HCT116 (cell line): Measurements from ENCODE around the gene DYNLRB1. TPM values are rescaled to one million over a fixed set of nuclear protein-coding genes. Genes with fewer than 3 reads are reported as not detected.

Source experiments
- ATAC-seq: fragments of 200-7000 bp; cut with Tn5 transposase; 2 replicates; pipeline ENCODE4 v1.9.1; 2020; ENCODE audit warnings: mild to moderate bottlenecking, moderate library complexity
- BruUV-seq: library from RNA; stranded (reverse); fragments of 400-500 nt; replicated peaks from 2 replicates; lab custom pipeline; 2021; lab: Mats Ljungman, UMichigan
- CTCF ChIA-PET: fragments of 300-600 bp; sonication (Branson Sonifier 250); formaldehyde crosslinking; loops from one replicate; lab custom pipeline; 2021; ENCODE audit warnings: antibody characterized with exemption; lab: Charles Lee
- POLR2A ChIA-PET: fragments of 300-600, 350-600 bp; sonication (Branson Sonifier 250); formaldehyde crosslinking; loops from one replicate; lab custom pipeline; 2021; ENCODE audit warnings: antibody characterized with exemption; lab: Charles Lee
- RAD21 ChIA-PET, 2 experiments: fragments of 300-600 bp; sonication (Branson Sonifier 250); formaldehyde crosslinking; loops; one replicate each; lab custom pipeline; 2023; ENCODE audit warnings: low total read pairs in 2 of 2; ENCODE audit not compliant: uncharacterized antibody in 2 of 2, unreplicated experiment in 2 of 2, low non-redundant PET in 1 of 2; lab: Charles Lee
- DNase-seq: peaks from one replicate; pipeline ENCODE4 v3.0.0-alpha.2; 2010; ENCODE audit warnings: low read depth, low spot score
- H2AFZ ChIP-seq: fragments of 200-600 bp; shearing (Covaris generic), sonication (generic); 2 replicates; pipeline ENCODE4 v1.6.1; 2017; ENCODE audit warnings: low read depth, mixed run types, mixed read lengths, antibody characterized with exemption, low read length; ENCODE audit not compliant: poor library complexity, severe bottlenecking
- H3K27ac ChIP-seq: 2 replicates; pipeline ENCODE4 v1.5.1; 2012; ENCODE audit warnings: low read depth, low read length
- H3K27me3 ChIP-seq: fragments of 200-600 bp; sonication (generic); 2 replicates; pipeline ENCODE4 v1.6.1; 2016; ENCODE audit warnings: mixed run types, low read length, mixed read lengths; ENCODE audit not compliant: insufficient read depth
- H3K36me3 ChIP-seq, 2 experiments: fragments of 200-500 bp in 1 of 2; fragments of 200-600 bp in 1 of 2; sonication (Bioruptor generic) in 1 of 2; sonication (generic) in 1 of 2; 2 replicates each; pipeline versions ENCODE4 v1.5.1 to v1.6.1; 2014 to 2016; ENCODE audit warnings: low read length in 2 of 2, inconsistent platforms in 1 of 2, mixed read lengths in 1 of 2, mixed run types in 1 of 2; ENCODE audit not compliant: insufficient read depth in 2 of 2, control insufficient read depth in 1 of 2
- H3K4me1 ChIP-seq, 2 experiments: fragments of 200-600 bp in 1 of 2; sonication (generic) in 1 of 2; 2 replicates each; pipeline versions ENCODE4 v1.5.1 to v1.6.1; 2012 to 2017; ENCODE audit warnings: low read length in 2 of 2, inconsistent platforms in 1 of 2, mild to moderate bottlenecking in 1 of 2, mixed read lengths in 1 of 2, mixed run types in 1 of 2, moderate library complexity in 1 of 2; ENCODE audit not compliant: insufficient read depth in 2 of 2, control insufficient read depth in 1 of 2
- H3K4me2 ChIP-seq: fragments of 200-600 bp; sonication (generic); 2 replicates; pipeline ENCODE4 v1.6.1; 2017; ENCODE audit warnings: mixed run types, low read length, mixed read lengths
- H3K4me3 ChIP-seq, 2 experiments: fragments of 200-600 bp in 1 of 2; sonication (generic) in 1 of 2; replicated peaks in 1 of 2; 2 replicates each; pipeline ENCODE4 v1.5.1; 2011 to 2016; ENCODE audit warnings: low read length in 2 of 2, control low read depth in 1 of 2, low read depth in 1 of 2, mild to moderate bottlenecking in 1 of 2, mixed read lengths in 1 of 2, mixed run types in 1 of 2
- H3K79me2 ChIP-seq: fragments of 200-600 bp; sonication (generic); 2 replicates; pipeline ENCODE4 v1.6.1; 2017; ENCODE audit warnings: mild to moderate bottlenecking, mixed run types, low read length, moderate library complexity, mixed read lengths; ENCODE audit not compliant: insufficient read depth
- H3K9ac ChIP-seq: fragments of 200-600 bp; sonication (generic); 2 replicates; pipeline ENCODE4 v1.6.1; 2016; ENCODE audit warnings: low read length, mixed read lengths
- H3K9me2 ChIP-seq: fragments of 200-600 bp; sonication (generic), shearing (Covaris generic); 2 replicates; pipeline ENCODE4 v1.6.1; 2017; ENCODE audit warnings: mixed run types, mild to moderate bottlenecking, moderate library complexity; ENCODE audit not compliant: insufficient read depth
- H3K9me3 ChIP-seq, 2 experiments: fragments of 200-500 bp in 1 of 2; fragments of 200-600 bp in 1 of 2; sonication (Bioruptor generic) in 1 of 2; sonication (generic) in 1 of 2; 2 replicates each; pipeline ENCODE4 v1.6.1; 2014 to 2017; ENCODE audit warnings: low read length in 2 of 2, mixed read lengths in 2 of 2, inconsistent platforms in 1 of 2, low read depth in 1 of 2, mild to moderate bottlenecking in 1 of 2, mixed run types in 1 of 2, moderate library complexity in 1 of 2; ENCODE audit not compliant: control insufficient read depth in 1 of 2, insufficient read depth in 1 of 2
- H4K20me1 ChIP-seq: fragments of 200-600 bp; sonication (generic), shearing (Covaris generic); 2 replicates; pipeline ENCODE4 v1.6.1; 2017; ENCODE audit warnings: mixed run types, mild to moderate bottlenecking, moderate library complexity; ENCODE audit not compliant: insufficient read depth
- ELF1 ChIP-seq: IDR thresholded peaks from 2 replicates; pipeline ENCODE4 v1.6.1; 2012; ENCODE audit warnings: low read depth, borderline replicate concordance
- FOSL1 ChIP-seq: IDR thresholded peaks from 2 replicates; pipeline ENCODE4 v1.6.1; 2012; ENCODE audit warnings: low read depth
- MAX ChIP-seq: IDR thresholded peaks from 2 replicates; pipeline ENCODE4 v1.6.1; 2012
- POLR2A ChIP-seq: IDR thresholded peaks from 2 replicates; pipeline ENCODE4 v1.7.0; 2011; ENCODE audit warnings: borderline replicate concordance; ENCODE audit not compliant: insufficient read depth, insufficient read length; ENCODE audit errors: extremely low read depth
- SIN3A ChIP-seq: IDR thresholded peaks from 2 replicates; pipeline ENCODE4 v1.6.1; 2012; ENCODE audit warnings: low read depth
- SP1 ChIP-seq: IDR thresholded peaks from 2 replicates; pipeline ENCODE4 v1.6.1; 2012; ENCODE audit warnings: low read depth
- SRF ChIP-seq: IDR thresholded peaks from 2 replicates; pipeline ENCODE4 v1.6.1; 2012; ENCODE audit warnings: low read depth
- ZBTB33 ChIP-seq: IDR thresholded peaks from 2 replicates; pipeline ENCODE4 v1.6.1; 2011; ENCODE audit warnings: mild to moderate bottlenecking, low read length, moderate library complexity; ENCODE audit not compliant: insufficient replicate concordance; ENCODE audit errors: extremely low read depth
- ZNF274 ChIP-seq: fragments of 200-500 bp; sonication (Bioruptor generic); IDR thresholded peaks from 2 replicates; pipeline ENCODE4 v1.6.1; 2014; ENCODE audit warnings: mild to moderate bottlenecking, low read depth, low read length, inconsistent platforms
- intact Hi-C: fragments of 100-400 bp; cut with micrococcal nuclease; formaldehyde crosslinking; loops from 2 replicates; pipeline ENCODE4 v1.10.0; 2022
- total RNA-seq: library from RNA; stranded (reverse); gene quantifications from one replicate; pipeline ENCODE4 v1.2.1, GENCODE V29; 2021; ENCODE audit not compliant: unreplicated experiment

DYNLRB1 gene
- total RNA-seq, 1 experiment from 2014 or later, result 106 TPM

- Histone ChIP-seq H3K4me3 (no peak overlapping the region), H3K27ac (no peak overlapping the region), H3K4me2 (no peak overlapping the region), H3K36me3 (no peaks in the 10 kb centered on the region), H3K4me1 (peaks cover 0 to 18% of the 10 kb centered on the region in 2 experiments; a peak in 2 of 4 replicates), H3K9me3 (no peaks in the 10 kb centered on the region), H4K20me1 (no peaks in the 10 kb centered on the region), H3K9ac (no peak overlapping the region), H3K27me3 (no peaks in the 10 kb centered on the region), H2AFZ (no peak overlapping the region), H3K9me2 (no peaks in the 10 kb centered on the region), H3K79me2 (no peaks in the 10 kb centered on the region)
- no peak for TF ChIP-seq FOSL1
- TF ChIP-seq ELF1, result no peak
- TF ChIP-seq ZBTB33, result no peak
- intact Hi-C loops, result no loop called here
- ATAC-seq, result peak; percentile 66
- ChIA-PET RAD21 (no interaction called here), POLR2A (no interaction called here), CTCF (interaction anchor here (0.7 to 1.3 kb wide), 3 partner anchors 11 to 359 kb away, joined by 3 read pairs; no protein-coding TSS in a partner anchor)
- DNase-seq, result peak; percentile 19
- BruUV-seq, result no TSS peak
These were observed 33.2 kb downstream of the DYNLRB1 start for GRCh38 chr20:34549291-34549928.

GRCh38 chr20:34549929-34550305 lies 33.7 kb downstream of the DYNLRB1 start:
- Histone ChIP-seq H3K79me2 (no peaks in the 10 kb centered on the region), H3K27me3 (no peaks in the 10 kb centered on the region), H3K4me3 (no peak overlapping the region), H4K20me1 (no peaks in the 10 kb centered on the region), H3K9me3 (no peaks in the 10 kb centered on the region), H3K4me1 (peaks cover 0 to 18% of the 10 kb centered on the region in 2 experiments; a peak in 2 of 4 replicates), H3K27ac (no peak overlapping the region), H2AFZ (no peak overlapping the region), H3K9me2 (no peaks in the 10 kb centered on the region), H3K36me3 (no peaks in the 10 kb centered on the region), H3K9ac (no peak overlapping the region), H3K4me2 (no peak overlapping the region)
- intact Hi-C loops, result no loop called here
- CTCF ChIA-PET, result interaction anchor here (0.7 to 1.3 kb wide), 2 partner anchors 13 to 360 kb away, joined by 3 read pairs; no protein-coding TSS in a partner anchor
- TF ChIP-seq POLR2A (no peak), SIN3A (no peak), MAX (no peak), ZBTB33 (no peak), SRF (no peak), ZNF274 (no peak), FOSL1 (no peak), SP1 (no peak)
- no TSS peak for BruUV-seq
- POLR2A ChIA-PET, result no interaction called here
- ATAC-seq (no peak), DNase-seq (no peak)
- RAD21 ChIA-PET, result no interaction called here
